Neuronal stem cell (in vitro differentiated cells): ENCODE measurements around the gene ZNF469.

Source experiments
- DNase-seq: peaks from one replicate; pipeline ENCODE4 v3.0.0-alpha.2; 2013; ENCODE audit warnings: low spot score
- H2AFZ ChIP-seq: one replicate; pipeline ENCODE4 v1.6.1; 2013; ENCODE audit warnings: mild to moderate bottlenecking, low read length, inconsistent platforms
- H2AK5ac ChIP-seq: 2 replicates; pipeline ENCODE4 v1.6.1; 2013; ENCODE audit warnings: low read depth, mild to moderate bottlenecking, inconsistent platforms, low read length, moderate library complexity, mixed read lengths
- H2BK120ac ChIP-seq: 2 replicates; pipeline ENCODE4 v1.6.1; 2013; ENCODE audit warnings: low read depth, mild to moderate bottlenecking, inconsistent platforms, low read length, moderate library complexity, mixed read lengths
- H2BK12ac ChIP-seq: one replicate; pipeline ENCODE4 v1.6.1; 2013; ENCODE audit warnings: low read length, inconsistent platforms
- H2BK15ac ChIP-seq: 2 replicates; pipeline ENCODE4 v1.6.1; 2013; ENCODE audit warnings: mild to moderate bottlenecking, low read length, inconsistent platforms, mixed read lengths
- H2BK5ac ChIP-seq: one replicate; pipeline ENCODE4 v1.6.1; 2013; ENCODE audit warnings: inconsistent platforms, mild to moderate bottlenecking, low read length, moderate library complexity
- H3K14ac ChIP-seq: one replicate; pipeline ENCODE4 v1.6.1; 2013; ENCODE audit warnings: low read length, inconsistent platforms
- H3K18ac ChIP-seq: 2 replicates; pipeline ENCODE4 v1.6.1; 2013; ENCODE audit warnings: low read length, inconsistent platforms
- H3K23ac ChIP-seq: 2 replicates; pipeline ENCODE4 v1.6.1; 2013; ENCODE audit warnings: low read depth, mild to moderate bottlenecking, mixed read lengths, low read length, inconsistent platforms; ENCODE audit not compliant: poor library complexity
- H3K27ac ChIP-seq: replicated peaks from 3 replicates; pipeline ENCODE4 v1.5.1; 2013; ENCODE audit warnings: low read length, inconsistent platforms
- H3K27me3 ChIP-seq, 3 experiments: 2 replicates each; pipeline ENCODE4 v1.6.1; 2013; ENCODE audit warnings: low read length in 3 of 3, mild to moderate bottlenecking in 2 of 3, inconsistent platforms in 1 of 3, low read depth in 1 of 3, mixed read lengths in 1 of 3, moderate library complexity in 1 of 3; ENCODE audit not compliant: control insufficient read depth in 3 of 3, insufficient read depth in 3 of 3
- H3K36me3 ChIP-seq, 2 donors: replicated peaks in 1 of 2; 2 replicates each; pipeline ENCODE4 v1.6.1; 2013; ENCODE audit warnings: low read length in 2 of 2; ENCODE audit not compliant: control insufficient read depth in 2 of 2, insufficient read depth in 2 of 2
- H3K4ac ChIP-seq: 2 replicates; pipeline ENCODE4 v1.6.1; 2013; ENCODE audit warnings: inconsistent platforms, mild to moderate bottlenecking, low read length, moderate library complexity
- H3K4me1 ChIP-seq, 2 donors: 1 replicate in 1 of 2; 2 replicates in 1 of 2; pipeline ENCODE4 v1.6.1; 2013; ENCODE audit warnings: low read length in 2 of 2, low read depth in 1 of 2; ENCODE audit not compliant: control insufficient read depth in 2 of 2, insufficient read depth in 1 of 2
- H3K4me2 ChIP-seq: one replicate; pipeline ENCODE4 v1.6.1; 2013; ENCODE audit warnings: mild to moderate bottlenecking, low read length, inconsistent platforms; ENCODE audit not compliant: insufficient read depth, poor library complexity, severe bottlenecking
- H3K4me3 ChIP-seq, 2 donors: 2 replicates each; pipeline ENCODE4 v1.5.1; 2013; ENCODE audit warnings: low read length in 2 of 2, mild to moderate bottlenecking in 2 of 2, inconsistent platforms in 1 of 2, moderate library complexity in 1 of 2
- H3K79me1 ChIP-seq: one replicate; pipeline ENCODE4 v1.6.1; 2013; ENCODE audit warnings: low read depth, mild to moderate bottlenecking, inconsistent platforms, low read length, moderate library complexity
- H3K9ac ChIP-seq: one replicate; pipeline ENCODE4 v1.6.1; 2013; ENCODE audit warnings: mild to moderate bottlenecking, low read depth, low read length, inconsistent platforms; ENCODE audit not compliant: poor library complexity
- H3K9me3 ChIP-seq, 2 donors: replicated peaks in 1 of 2; 2 replicates each; pipeline versions ENCODE3 to v1.6.1; 2013; ENCODE audit warnings: low read length in 2 of 2, mild to moderate bottlenecking in 2 of 2, inconsistent platforms in 1 of 2, low read depth in 1 of 2, mixed read lengths in 1 of 2, moderate library complexity in 1 of 2; ENCODE audit not compliant: control insufficient read depth in 2 of 2, insufficient read depth in 1 of 2
- H4K8ac ChIP-seq: one replicate; pipeline ENCODE4 v1.6.1; 2013; ENCODE audit warnings: low read depth, mild to moderate bottlenecking, inconsistent platforms, low read length, moderate library complexity
- H4K91ac ChIP-seq: one replicate; pipeline ENCODE4 v1.6.1; 2013; ENCODE audit warnings: low read length, low read depth, mild to moderate bottlenecking, inconsistent platforms; ENCODE audit not compliant: poor library complexity
- WGBS, 2 donors: extraction: QIAGEN DNeasy Blood & Tissue Kit; methylation state at CpG; one replicate each; pipeline ENCODE4 v1.1.7; 2013; ENCODE audit warnings: missing lambda C conversion rate in 2 of 2, mixed read lengths in 1 of 2; ENCODE audit not compliant: insufficient read length in 2 of 2, insufficient replicate concordance in 1 of 2; ENCODE audit errors: extremely low coverage in 2 of 2; 5-methylcytosine and 5-hydroxymethylcytosine counted together

ZNF469 gene

GRCh38 chr16:88350922-88351321 lies 31.8 kb upstream of the ZNF469 start:
- no peak overlapping the region for H2BK15ac ChIP-seq
- H2BK120ac ChIP-seq: no peak overlapping the region
- peak overlapping the region; percentile 78 for H3K18ac ChIP-seq
- H3K9ac ChIP-seq: peak overlapping the region; percentile 2
- peaks cover 0 to 4% of the 10 kb centered on the region in 2 donors for H3K9me3 ChIP-seq
- H3K4me3 ChIP-seq: no peak overlapping the region
- H3K23ac ChIP-seq: no peak overlapping the region
- H2BK12ac ChIP-seq: no peak overlapping the region
- peaks cover 0 to 1% of the 10 kb centered on the region in 2 donors for H3K4me1 ChIP-seq
- H3K4me2 ChIP-seq: no peak overlapping the region
- H2AFZ ChIP-seq: no peak overlapping the region
- H2AK5ac ChIP-seq: peak overlapping the region; percentile 79
- no peak overlapping the region for H4K91ac ChIP-seq
- WGBS, 2 donors: no CpG with 5 or more reads among the region's 15 CpGs
- no peak overlapping the region for H4K8ac ChIP-seq
- peak overlapping the region; percentile 89 for H3K14ac ChIP-seq
- no peaks in the 10 kb centered on the region for H3K36me3 ChIP-seq
- H3K27ac ChIP-seq: no peak overlapping the region
- peaks cover 3% of the 10 kb centered on the region for H3K79me1 ChIP-seq
- no peak overlapping the region for H3K4ac ChIP-seq
- peak overlapping the region; percentile 66 for H2BK5ac ChIP-seq
- peaks cover 0 to 13% (median 0%) of the 10 kb centered on the region in 3 experiments for H3K27me3 ChIP-seq
- no peak for DNase-seq

GRCh38 chr16:88351491-88352101 lies 31.2 kb upstream of the ZNF469 start:
- Histone ChIP-seq H3K79me1 (peaks cover 3% of the 10 kb centered on the region), H3K9ac (peak overlapping the region; percentile 21), H3K4me2 (no peak overlapping the region), H3K18ac (peak overlapping the region; percentile 78), H3K27ac (no peak overlapping the region), H3K4me1 (peaks cover 0 to 1% of the 10 kb centered on the region in 2 donors), H2AFZ (no peak overlapping the region), H3K4ac (no peak overlapping the region), H3K14ac (no peak overlapping the region), H3K23ac (no peak overlapping the region), H2BK5ac (no peak overlapping the region), H3K27me3 (peaks cover 0 to 13% (median 0%) of the 10 kb centered on the region in 3 experiments), H2BK120ac (peak overlapping the region; percentile 43), H2BK15ac (no peak overlapping the region), H3K4me3 (no peak overlapping the region), H3K36me3 (no peaks in the 10 kb centered on the region), H4K8ac (no peak overlapping the region), H3K9me3 (peaks cover 0 to 4% of the 10 kb centered on the region in 2 donors), H4K91ac (no peak overlapping the region), H2AK5ac (no peak overlapping the region), H2BK12ac (no peak overlapping the region)
- WGBS, 2 donors: no CpG with 5 or more reads among the region's 30 CpGs
- no peak for DNase-seq

GRCh38 chr16:88352261-88353200 lies 30.2 kb upstream of the ZNF469 start:
- no peak for DNase-seq
- Histone ChIP-seq H3K4me3 (no peak overlapping the region), H3K4me1 (peaks cover 0 to 1% of the 10 kb centered on the region in 2 donors), H2AFZ (no peak overlapping the region), H2BK5ac (peak overlapping the region; percentile 77), H3K27ac (no peak overlapping the region), H3K18ac (peak overlapping the region; percentile 64), H2BK15ac (peak overlapping the region; percentile 49), H2BK12ac (no peak overlapping the region), H3K79me1 (peaks cover 3% of the 10 kb centered on the region), H3K27me3 (peaks cover 0 to 13% (median 0%) of the 10 kb centered on the region in 3 experiments), H3K4me2 (no peak overlapping the region), H3K36me3 (no peaks in the 10 kb centered on the region), H4K8ac (no peak overlapping the region), H3K23ac (peak overlapping the region; percentile 43), H3K9me3 (peaks cover 0 to 4% of the 10 kb centered on the region in 2 donors), H2AK5ac (peak overlapping the region; percentile 54), H4K91ac (no peak overlapping the region), H3K4ac (no peak overlapping the region), H2BK120ac (no peak overlapping the region), H3K9ac (peak overlapping the region; percentile 3), H3K14ac (peak overlapping the region; percentile 47)
- WGBS, 2 donors: no CpG with 5 or more reads among the region's 23 CpGs

- Histone ChIP-seq H2BK5ac (peak overlapping the region; percentile 77), H2BK120ac (no peak overlapping the region), H2AK5ac (peak overlapping the region; percentile 54), H4K91ac (no peak overlapping the region), H3K27me3 (peaks cover 0 to 13% (median 0%) of the 10 kb centered on the region in 3 experiments), H2BK12ac (no peak overlapping the region), H3K4ac (peak overlapping the region; percentile 84), H3K18ac (peak overlapping the region; percentile 80), H4K8ac (peak overlapping the region; percentile 58), H3K79me1 (peaks cover 3% of the 10 kb centered on the region), H3K4me1 (peaks cover 0 to 6% of the 10 kb centered on the region in 2 donors), H2BK15ac (no peak overlapping the region), H3K4me2 (no peak overlapping the region), H3K9me3 (peaks cover 0 to 4% of the 10 kb centered on the region in 2 donors), H3K9ac (peak overlapping the region; percentile 3), H3K14ac (peak overlapping the region; percentile 82), H2AFZ (no peak overlapping the region), H3K23ac (peak overlapping the region; percentile 43), H3K27ac (no peak overlapping the region), H3K4me3 (no peak overlapping the region), H3K36me3 (no peaks in the 10 kb centered on the region)
- WGBS, 2 donors: no CpG with 5 or more reads among the region's 22 CpGs
- no peak for DNase-seq
These were observed 29.5 kb upstream of the ZNF469 start for GRCh38 chr16:88353232-88353631.
